ENCODE data around the gene IQCM. TPM values are rescaled to one million over a fixed set of nuclear protein-coding genes. Genes with fewer than 3 reads are reported as not detected.

The IQCM gene
- total and polyA plus RNA-seq, 10 donors = not detected

- Histone ChIP-seq H3K4me3 (no peak overlapping the region), H3K36me3 (no peaks in the 10 kb centered on the region), H3K4me1 (no peaks in the 10 kb centered on the region), H3K27ac (no peak overlapping the region), H3K27me3 (replicated peaks in 1 of 7) (no peaks in the 10 kb centered on the region), H3K9me3 (peaks cover 0 to 12% (median 4%) of the 10 kb centered on the region in 8 donors)
- WGBS, 5 donors = 75 to 89% (median 81%) methylated on average over 2 of the region's 2 CpGs
- no peak for DNase-seq
- no peak for TF ChIP-seq POLR2A (IDR thresholded peaks at IDR 0.05)
- TF ChIP-seq CTCF (IDR thresholded peaks at IDR 0.05 in 8 of 11, conservative IDR thresholded peaks at IDR 0.05 in 3 of 11) = no peak
- TF ChIP-seq POLR2AphosphoS5 (IDR thresholded peaks at IDR 0.05) = no peak
- intact Hi-C loops (cut with DNase I; ENCODE audit: low total_unique reads) = no loop called here
These were observed 412.6 kb downstream of the IQCM start for GRCh38 chr4:149403081-149403480.

- no peak overlapping the region for H3K27ac ChIP-seq
- WGBS, 5 donors = 50 to 70% (median 55%) methylated on average over 3 of the region's 3 CpGs
- TF ChIP-seq POLR2A (IDR thresholded peaks at IDR 0.05) (no peak), CTCF (IDR thresholded peaks at IDR 0.05 in 8 of 11, conservative IDR thresholded peaks at IDR 0.05 in 3 of 11) (no peak), POLR2AphosphoS5 (IDR thresholded peaks at IDR 0.05) (no peak)
- no peaks in the 10 kb centered on the region for H3K4me1 ChIP-seq
- intact Hi-C loops (cut with DNase I; ENCODE audit: low total_unique reads) = no loop called here
- no peaks in the 10 kb centered on the region for H3K27me3 ChIP-seq (replicated peaks in 1 of 7)
- no peak for DNase-seq
- no peaks in the 10 kb centered on the region for H3K36me3 ChIP-seq
- peaks cover 0 to 4% (median 0%) of the 10 kb centered on the region in 8 donors for H3K9me3 ChIP-seq
- H3K4me3 ChIP-seq = no peak overlapping the region
These were observed 416.6 kb downstream of the IQCM start for GRCh38 chr4:149398993-149399392.

GRCh38 chr4:149370785-149371420 lies 444.7 kb downstream of the IQCM start:
- intact Hi-C loops (cut with DNase I; ENCODE audit: low total_unique reads) = no loop called here
- no peaks in the 10 kb centered on the region for H3K9me3 ChIP-seq
- no peak overlapping the region for H3K4me3 ChIP-seq
- no peaks in the 10 kb centered on the region for H3K36me3 ChIP-seq
- H3K27ac ChIP-seq = no peak overlapping the region
- H3K4me1 ChIP-seq = no peaks in the 10 kb centered on the region
- no peak for TF ChIP-seq POLR2AphosphoS5 (IDR thresholded peaks at IDR 0.05)
- TF ChIP-seq CTCF (IDR thresholded peaks at IDR 0.05 in 8 of 11, conservative IDR thresholded peaks at IDR 0.05 in 3 of 11) = no peak
- TF ChIP-seq POLR2A (IDR thresholded peaks at IDR 0.05) = no peak
- peaks cover 0 to 3% (median 0%) of the 10 kb centered on the region in 7 donors for H3K27me3 ChIP-seq (replicated peaks in 1 of 7)
- 41 to 49% (median 48%) methylated on average over 4 of the region's 4 CpGs for WGBS, 5 donors
- DNase-seq = no peak

DNA sequence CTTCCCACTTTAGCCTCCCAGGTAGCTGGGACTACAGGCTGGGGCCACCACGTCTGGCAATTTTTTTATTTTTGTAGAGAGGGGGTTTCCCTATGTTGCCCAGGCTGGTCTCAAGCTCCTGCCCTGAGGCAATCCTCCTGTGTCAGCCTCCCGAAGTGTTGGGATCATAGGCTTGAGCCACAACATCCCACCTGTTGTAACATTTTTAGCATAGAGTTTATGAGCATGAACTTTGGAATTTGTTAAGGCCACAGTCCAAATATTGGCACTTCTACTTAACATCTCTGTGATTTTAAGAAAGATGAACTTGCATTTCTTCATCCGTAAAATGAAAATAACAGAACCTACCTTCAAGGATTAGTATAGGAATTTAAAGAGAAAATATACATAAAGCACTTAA lies 445.6 kb downstream of the IQCM start:
- H3K9me3 ChIP-seq = no peaks in the 10 kb centered on the region
- TF ChIP-seq POLR2AphosphoS5 (IDR thresholded peaks at IDR 0.05) = no peak
- TF ChIP-seq POLR2A (IDR thresholded peaks at IDR 0.05) = no peak
- TF ChIP-seq CTCF (IDR thresholded peaks at IDR 0.05 in 8 of 11, conservative IDR thresholded peaks at IDR 0.05 in 3 of 11) = no peak
- no peak overlapping the region for H3K4me3 ChIP-seq
- H3K4me1 ChIP-seq = no peaks in the 10 kb centered on the region
- no peaks in the 10 kb centered on the region for H3K36me3 ChIP-seq
- H3K27me3 ChIP-seq (replicated peaks in 1 of 7) = peaks cover 0 to 3% (median 0%) of the 10 kb centered on the region in 7 donors
- 66 to 83% (median 77%) methylated on average over 3 of the region's 3 CpGs for WGBS, 5 donors
- intact Hi-C loops (cut with DNase I; ENCODE audit: low total_unique reads) = no loop called here
- H3K27ac ChIP-seq = no peak overlapping the region
- DNase-seq = no peak

All from spleen (tissue), 11 donors.